ENCODE results near the gene INO80E. TPM values are rescaled to one million over a fixed set of nuclear protein-coding genes. Genes with fewer than 3 reads are reported as not detected.

Gene INO80E
- total and polyA plus RNA-seq, 4 donors = 8.0 to 24.8 (median 17.2) TPM

DNA sequence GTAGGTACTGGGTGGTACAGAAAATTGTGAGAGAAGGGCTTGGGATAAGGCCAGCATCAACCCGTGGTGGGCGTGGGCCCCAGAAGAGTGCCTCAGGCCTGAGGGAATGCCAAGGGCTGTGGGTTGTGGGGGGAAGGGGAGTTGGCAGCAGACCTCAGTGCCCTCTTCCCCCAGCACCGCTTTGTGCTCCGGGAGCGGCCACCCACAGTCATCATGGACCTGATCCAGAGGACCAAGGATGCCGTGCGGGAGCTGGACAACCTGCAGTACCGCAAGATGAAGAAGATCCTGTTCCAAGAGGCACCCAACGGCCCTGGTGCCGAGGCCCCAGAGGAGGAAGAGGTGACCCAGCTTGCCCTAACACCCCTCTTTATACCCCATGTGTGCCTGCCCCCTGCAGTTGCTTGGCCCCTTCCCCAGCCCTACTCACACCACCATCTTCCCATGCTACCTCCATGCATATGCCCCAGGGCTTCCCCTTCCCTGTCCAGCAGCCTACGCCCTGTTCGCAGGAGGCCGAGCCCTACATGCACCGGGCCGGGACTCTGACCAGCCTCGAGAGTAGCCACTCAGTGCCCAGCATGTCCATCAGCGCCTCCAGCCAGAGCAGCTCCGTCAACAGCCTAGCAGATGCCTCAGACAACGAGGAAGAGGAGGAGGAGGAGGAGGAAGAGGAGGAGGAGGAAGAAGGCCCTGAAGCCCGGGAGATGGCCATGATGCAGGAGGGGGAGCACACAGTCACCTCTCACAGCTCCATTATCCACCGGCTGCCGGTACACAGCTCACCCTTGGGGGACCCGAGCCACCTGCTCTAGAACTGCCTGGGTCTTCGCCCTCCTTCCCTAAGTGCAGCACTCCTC, 13.3 kb upstream of the INO80E start:
- no peaks in the 10 kb centered on the region for H3K27me3 ChIP-seq (ENCODE audit: control insufficient read depth in 4 of 4, insufficient read depth in 4 of 4, low read length in 3 of 4)
- WGBS = 91% methylated on average over 24 of the region's 24 CpGs
- DNase-seq (ENCODE audit: low spot score) = no peak
- TF ChIP-seq, protein P1, sequence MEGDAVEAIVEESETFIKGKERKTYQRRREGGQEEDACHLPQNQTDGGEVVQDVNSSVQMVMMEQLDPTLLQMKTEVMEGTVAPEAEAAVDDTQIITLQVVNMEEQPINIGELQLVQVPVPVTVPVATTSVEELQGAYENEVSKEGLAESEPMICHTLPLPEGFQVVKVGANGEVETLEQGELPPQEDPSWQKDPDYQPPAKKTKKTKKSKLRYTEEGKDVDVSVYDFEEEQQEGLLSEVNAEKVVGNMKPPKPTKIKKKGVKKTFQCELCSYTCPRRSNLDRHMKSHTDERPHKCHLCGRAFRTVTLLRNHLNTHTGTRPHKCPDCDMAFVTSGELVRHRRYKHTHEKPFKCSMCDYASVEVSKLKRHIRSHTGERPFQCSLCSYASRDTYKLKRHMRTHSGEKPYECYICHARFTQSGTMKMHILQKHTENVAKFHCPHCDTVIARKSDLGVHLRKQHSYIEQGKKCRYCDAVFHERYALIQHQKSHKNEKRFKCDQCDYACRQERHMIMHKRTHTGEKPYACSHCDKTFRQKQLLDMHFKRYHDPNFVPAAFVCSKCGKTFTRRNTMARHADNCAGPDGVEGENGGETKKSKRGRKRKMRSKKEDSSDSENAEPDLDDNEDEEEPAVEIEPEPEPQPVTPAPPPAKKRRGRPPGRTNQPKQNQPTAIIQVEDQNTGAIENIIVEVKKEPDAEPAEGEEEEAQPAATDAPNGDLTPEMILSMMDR (IDR thresholded peaks at IDR 0.05; ENCODE audit: low read depth, low read length, missing input control) = no peak
- no peak for TF ChIP-seq FOXA2 (IDR thresholded peaks at IDR 0.05)
- H3K4me3 ChIP-seq (ENCODE audit: low read depth in 1 of 3, low read length in 3 of 3) = no peak overlapping the region
- H3K36me3 ChIP-seq (ENCODE audit: control insufficient read depth in 4 of 4, insufficient read depth in 3 of 4, low read depth in 1 of 4, low read length in 3 of 4) = peaks cover 37 to 93% (median 75%) of the 10 kb centered on the region in 4 donors
- H3K27ac ChIP-seq (ENCODE audit: low read depth in 1 of 2, low read length in 2 of 2) = no peak overlapping the region
- H3K9me3 ChIP-seq (ENCODE audit: control insufficient read depth in 4 of 4, low read length in 3 of 4) = no peaks in the 10 kb centered on the region
- no peak overlapping the region for H3K9ac ChIP-seq (ENCODE audit: low read depth in 1 of 2, low read length in 2 of 2)
- H3K4me1 ChIP-seq (ENCODE audit: control insufficient read depth in 4 of 4, insufficient read depth in 4 of 4, low read length in 3 of 4) = no peaks in the 10 kb centered on the region

DNA sequence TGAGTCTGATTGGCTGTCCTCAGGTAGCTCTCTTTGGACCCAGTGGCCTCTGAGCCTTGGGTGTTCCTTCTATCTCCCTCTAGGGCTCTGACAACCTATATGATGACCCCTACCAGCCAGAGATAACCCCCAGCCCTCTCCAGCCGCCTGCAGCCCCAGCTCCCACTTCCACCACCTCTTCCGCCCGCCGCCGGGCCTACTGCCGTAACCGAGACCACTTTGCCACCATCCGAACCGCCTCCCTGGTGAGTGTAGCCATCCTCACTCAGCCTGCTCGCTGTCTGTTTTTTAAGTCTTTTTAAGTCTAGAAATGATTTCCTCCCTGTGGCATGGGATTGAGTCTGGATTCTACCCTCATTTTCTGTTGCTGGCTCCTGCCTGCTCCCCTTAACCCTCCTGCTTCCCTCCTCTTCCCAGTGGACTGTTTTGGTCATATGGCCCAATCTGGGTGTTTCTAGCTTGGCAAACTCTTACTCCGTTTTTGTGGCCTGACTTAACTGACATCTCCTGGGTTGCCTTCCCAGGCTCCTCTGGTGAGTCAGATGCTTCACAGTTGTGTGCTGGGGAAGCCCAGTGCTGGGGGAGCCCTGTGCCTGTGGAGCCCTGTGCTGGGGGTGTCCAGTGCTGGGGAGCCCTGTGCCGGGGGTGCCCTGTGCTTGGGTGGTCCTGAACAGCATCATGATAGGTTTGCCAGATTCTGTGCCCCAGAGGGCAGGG, 12.5 kb upstream of the INO80E start:
- H3K27me3 ChIP-seq (ENCODE audit: control insufficient read depth in 4 of 4, insufficient read depth in 4 of 4, low read length in 3 of 4) = no peaks in the 10 kb centered on the region
- DNase-seq (ENCODE audit: low spot score) = no peak
- no peak for TF ChIP-seq HNF4A (conservative IDR thresholded peaks at IDR 0.05)
- TF ChIP-seq EGR1 (IDR thresholded peaks at IDR 0.05; ENCODE audit: low read depth in 2 of 2) = no peak
- no peak for TF ChIP-seq TAF1 (conservative IDR thresholded peaks at IDR 0.05)
- TF ChIP-seq, protein P2, sequence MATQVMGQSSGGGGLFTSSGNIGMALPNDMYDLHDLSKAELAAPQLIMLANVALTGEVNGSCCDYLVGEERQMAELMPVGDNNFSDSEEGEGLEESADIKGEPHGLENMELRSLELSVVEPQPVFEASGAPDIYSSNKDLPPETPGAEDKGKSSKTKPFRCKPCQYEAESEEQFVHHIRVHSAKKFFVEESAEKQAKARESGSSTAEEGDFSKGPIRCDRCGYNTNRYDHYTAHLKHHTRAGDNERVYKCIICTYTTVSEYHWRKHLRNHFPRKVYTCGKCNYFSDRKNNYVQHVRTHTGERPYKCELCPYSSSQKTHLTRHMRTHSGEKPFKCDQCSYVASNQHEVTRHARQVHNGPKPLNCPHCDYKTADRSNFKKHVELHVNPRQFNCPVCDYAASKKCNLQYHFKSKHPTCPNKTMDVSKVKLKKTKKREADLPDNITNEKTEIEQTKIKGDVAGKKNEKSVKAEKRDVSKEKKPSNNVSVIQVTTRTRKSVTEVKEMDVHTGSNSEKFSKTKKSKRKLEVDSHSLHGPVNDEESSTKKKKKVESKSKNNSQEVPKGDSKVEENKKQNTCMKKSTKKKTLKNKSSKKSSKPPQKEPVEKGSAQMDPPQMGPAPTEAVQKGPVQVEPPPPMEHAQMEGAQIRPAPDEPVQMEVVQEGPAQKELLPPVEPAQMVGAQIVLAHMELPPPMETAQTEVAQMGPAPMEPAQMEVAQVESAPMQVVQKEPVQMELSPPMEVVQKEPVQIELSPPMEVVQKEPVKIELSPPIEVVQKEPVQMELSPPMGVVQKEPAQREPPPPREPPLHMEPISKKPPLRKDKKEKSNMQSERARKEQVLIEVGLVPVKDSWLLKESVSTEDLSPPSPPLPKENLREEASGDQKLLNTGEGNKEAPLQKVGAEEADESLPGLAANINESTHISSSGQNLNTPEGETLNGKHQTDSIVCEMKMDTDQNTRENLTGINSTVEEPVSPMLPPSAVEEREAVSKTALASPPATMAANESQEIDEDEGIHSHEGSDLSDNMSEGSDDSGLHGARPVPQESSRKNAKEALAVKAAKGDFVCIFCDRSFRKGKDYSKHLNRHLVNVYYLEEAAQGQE (IDR thresholded peaks at IDR 0.05) = no peak
- TF ChIP-seq, protein P3, sequence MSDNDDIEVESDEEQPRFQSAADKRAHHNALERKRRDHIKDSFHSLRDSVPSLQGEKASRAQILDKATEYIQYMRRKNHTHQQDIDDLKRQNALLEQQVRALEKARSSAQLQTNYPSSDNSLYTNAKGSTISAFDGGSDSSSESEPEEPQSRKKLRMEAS (IDR thresholded peaks at IDR 0.05) = no peak
- TF ChIP-seq, protein P4, sequence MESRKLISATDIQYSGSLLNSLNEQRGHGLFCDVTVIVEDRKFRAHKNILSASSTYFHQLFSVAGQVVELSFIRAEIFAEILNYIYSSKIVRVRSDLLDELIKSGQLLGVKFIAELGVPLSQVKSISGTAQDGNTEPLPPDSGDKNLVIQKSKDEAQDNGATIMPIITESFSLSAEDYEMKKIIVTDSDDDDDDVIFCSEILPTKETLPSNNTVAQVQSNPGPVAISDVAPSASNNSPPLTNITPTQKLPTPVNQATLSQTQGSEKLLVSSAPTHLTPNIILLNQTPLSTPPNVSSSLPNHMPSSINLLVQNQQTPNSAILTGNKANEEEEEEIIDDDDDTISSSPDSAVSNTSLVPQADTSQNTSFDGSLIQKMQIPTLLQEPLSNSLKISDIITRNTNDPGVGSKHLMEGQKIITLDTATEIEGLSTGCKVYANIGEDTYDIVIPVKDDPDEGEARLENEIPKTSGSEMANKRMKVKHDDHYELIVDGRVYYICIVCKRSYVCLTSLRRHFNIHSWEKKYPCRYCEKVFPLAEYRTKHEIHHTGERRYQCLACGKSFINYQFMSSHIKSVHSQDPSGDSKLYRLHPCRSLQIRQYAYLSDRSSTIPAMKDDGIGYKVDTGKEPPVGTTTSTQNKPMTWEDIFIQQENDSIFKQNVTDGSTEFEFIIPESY (IDR thresholded peaks at IDR 0.05) = no peak
- TF ChIP-seq, protein P1 (IDR thresholded peaks at IDR 0.05; ENCODE audit: low read depth, low read length, missing input control) = no peak
- TF ChIP-seq NR2F2 (IDR thresholded peaks at IDR 0.05) = no peak
- no peak for TF ChIP-seq GABPA (IDR thresholded peaks at IDR 0.05 in 1 of 2, conservative IDR thresholded peaks at IDR 0.05 in 1 of 2)
- no peaks in the 10 kb centered on the region for H3K4me1 ChIP-seq (ENCODE audit: control insufficient read depth in 4 of 4, insufficient read depth in 4 of 4, low read length in 3 of 4)
- H3K4me3 ChIP-seq (ENCODE audit: low read depth in 1 of 3, low read length in 3 of 3) = no peak overlapping the region
- H3K9me3 ChIP-seq (ENCODE audit: control insufficient read depth in 4 of 4, low read length in 3 of 4) = no peaks in the 10 kb centered on the region
- no peak overlapping the region for H3K27ac ChIP-seq (ENCODE audit: low read depth in 1 of 2, low read length in 2 of 2)
- H3K9ac ChIP-seq (ENCODE audit: low read depth in 1 of 2, low read length in 2 of 2) = no peak overlapping the region
- WGBS = 95% methylated on average over 12 of the region's 12 CpGs
- peaks cover 38 to 94% (median 75%) of the 10 kb centered on the region in 4 donors for H3K36me3 ChIP-seq (ENCODE audit: control insufficient read depth in 4 of 4, insufficient read depth in 3 of 4, low read depth in 1 of 4, low read length in 3 of 4)

All from liver (tissue), 9 donors.